ENCODE data around the gene FBN2.

DNA sequence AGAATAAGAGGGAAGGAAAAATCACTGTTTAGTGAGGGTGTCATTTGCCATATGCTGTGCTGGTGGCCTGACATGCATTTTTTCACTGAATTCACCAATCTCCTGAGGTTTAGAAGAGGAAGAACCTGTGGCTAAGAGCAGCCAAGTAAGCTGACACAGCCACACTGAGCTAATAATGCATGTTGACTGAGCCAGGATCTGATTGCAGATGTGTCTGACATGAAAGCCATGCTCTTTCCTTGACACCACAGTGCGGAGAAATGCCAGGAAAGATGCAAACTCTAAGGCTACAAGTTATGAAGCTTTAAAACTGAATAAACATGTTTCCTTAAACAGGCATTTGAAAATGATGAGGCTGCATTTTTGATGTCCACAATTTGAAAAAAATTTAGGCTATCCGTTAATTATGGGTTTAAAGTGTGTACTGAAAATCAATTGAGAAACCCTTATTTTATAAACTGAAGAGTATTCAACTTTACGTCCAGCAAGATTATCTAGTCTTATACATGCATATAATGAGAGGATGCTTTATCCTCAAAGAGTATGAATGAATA, 208.6 kb downstream of the FBN2 start:
- TF ChIP-seq, protein P1, sequence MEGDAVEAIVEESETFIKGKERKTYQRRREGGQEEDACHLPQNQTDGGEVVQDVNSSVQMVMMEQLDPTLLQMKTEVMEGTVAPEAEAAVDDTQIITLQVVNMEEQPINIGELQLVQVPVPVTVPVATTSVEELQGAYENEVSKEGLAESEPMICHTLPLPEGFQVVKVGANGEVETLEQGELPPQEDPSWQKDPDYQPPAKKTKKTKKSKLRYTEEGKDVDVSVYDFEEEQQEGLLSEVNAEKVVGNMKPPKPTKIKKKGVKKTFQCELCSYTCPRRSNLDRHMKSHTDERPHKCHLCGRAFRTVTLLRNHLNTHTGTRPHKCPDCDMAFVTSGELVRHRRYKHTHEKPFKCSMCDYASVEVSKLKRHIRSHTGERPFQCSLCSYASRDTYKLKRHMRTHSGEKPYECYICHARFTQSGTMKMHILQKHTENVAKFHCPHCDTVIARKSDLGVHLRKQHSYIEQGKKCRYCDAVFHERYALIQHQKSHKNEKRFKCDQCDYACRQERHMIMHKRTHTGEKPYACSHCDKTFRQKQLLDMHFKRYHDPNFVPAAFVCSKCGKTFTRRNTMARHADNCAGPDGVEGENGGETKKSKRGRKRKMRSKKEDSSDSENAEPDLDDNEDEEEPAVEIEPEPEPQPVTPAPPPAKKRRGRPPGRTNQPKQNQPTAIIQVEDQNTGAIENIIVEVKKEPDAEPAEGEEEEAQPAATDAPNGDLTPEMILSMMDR (IDR thresholded peaks at IDR 0.05), result no peak
- no peak for TF ChIP-seq POLR2A (IDR thresholded peaks at IDR 0.05)

Data from lower leg skin (tissue), 3 donors.